Kidney (tissue), 14 donors: ENCODE results near the gene CHMP5. TPM values are rescaled to one million over a fixed set of nuclear protein-coding genes. Genes with fewer than 3 reads are reported as not detected.

Experiments used
- DNase-seq, 5 donors: peaks; one replicate each; pipeline ENCODE4 v3.0.0-alpha.2; 2013 to 2020
- FAIRE-seq: peaks from 2 replicates; lab custom pipeline; 2012; peaks lifted over from hg19 to GRCh38; lab: Jason Lieb, UNC
- H3K27ac ChIP-seq, 2 donors: one replicate each; pipeline ENCODE4 v1.7.0; 2013; ENCODE audit warnings: low read depth in 2 of 2, low read length in 2 of 2, inconsistent platforms in 1 of 2
- H3K27me3 ChIP-seq: one replicate; pipeline ENCODE4 v1.7.1; 2013; ENCODE audit warnings: low read length, inconsistent platforms; ENCODE audit not compliant: control insufficient read depth, insufficient read depth
- H3K36me3 ChIP-seq, 3 donors: one replicate each; pipeline versions ENCODE4 v1.7.0 to v1.7.1; 2013; ENCODE audit warnings: low read length in 3 of 3, control low read depth in 1 of 3, inconsistent platforms in 1 of 3; ENCODE audit not compliant: insufficient read depth in 3 of 3, control insufficient read depth in 2 of 3
- H3K4me1 ChIP-seq, 3 donors: one replicate each; pipeline versions ENCODE4 v1.7.0 to v1.7.1; 2013; ENCODE audit warnings: low read length in 3 of 3, inconsistent platforms in 1 of 3, low read depth in 1 of 3; ENCODE audit not compliant: control insufficient read depth in 2 of 3, insufficient read depth in 2 of 3
- H3K4me3 ChIP-seq, 3 donors: one replicate each; pipeline versions ENCODE4 v1.7.0 to v1.8.1; 2013; ENCODE audit warnings: low read length in 3 of 3, control low read depth in 1 of 3, inconsistent platforms in 1 of 3
- H3K9ac ChIP-seq, 3 donors: one replicate each; pipeline versions ENCODE4 v1.7.0 to v1.7.1; 2013; ENCODE audit warnings: low read length in 3 of 3, control low read depth in 1 of 3, inconsistent platforms in 1 of 3
- H3K9me3 ChIP-seq, 3 donors: one replicate each; pipeline versions ENCODE4 v1.7.0 to v1.7.1; 2013; ENCODE audit warnings: low read length in 3 of 3, control low read depth in 1 of 3, inconsistent platforms in 1 of 3; ENCODE audit not compliant: control insufficient read depth in 2 of 3, insufficient read depth in 1 of 3
- intact Hi-C: fragments of 100-400 bp; cut with DNase I; formaldehyde crosslinking; loops from one replicate; pipeline ENCODE4 v1.11.1; 2022
- polyA plus RNA-seq: library from polyadenylated mRNA; stranded (reverse); fragments of 350-450 nt; fragmentation: Illumina TruSeq; extraction: RNeasy Lipid Tissue Mini Kit (QIAGEN cat#74804); gene quantifications from one replicate; pipeline ENCODE4 v1.2.3, GENCODE V29; 2014; ENCODE audit warnings: low read depth, low replicate concordance; ENCODE audit not compliant: insufficient read depth
- total RNA-seq: library from RNA; stranded (reverse); fragmentation: NEBNext Ultra II Directional; extraction: Animal tissue kit (Norgen Biotek cat#: 25700); gene quantifications from one replicate; pipeline ENCODE4 v1.2.1, GENCODE V29; 2021
- TF ChIP-seq, protein P1 (sequence below): IDR thresholded peaks from 3 replicates; pipeline ENCODE4 v1.5.1; 2012; ENCODE audit warnings: mild to moderate bottlenecking, moderate library complexity, borderline replicate concordance; ENCODE audit not compliant: insufficient read depth; ENCODE audit errors: extremely low read depth
- donor health status: control.
- donor health status: control.
- donor health status: control.
- donor health status: control.
- donor health status: control.
- donor health status: DM: yes; HTN: yes; CAD: no.
- donor health status: Normal renal cell carcinoma (clear cell type).

CHMP5 gene
- total and polyA plus RNA-seq, 2 donors from 2014 or later, result 65.2 to 100 TPM

- Histone ChIP-seq H3K27ac (no peak overlapping the region), H3K4me1 (no peaks in the 10 kb centered on the region), H3K36me3 (peaks cover 24 to 50% (median 46%) of the 10 kb centered on the region in 3 donors), H3K9ac (no peak overlapping the region), H3K4me3 (no peak overlapping the region), H3K27me3 (no peaks in the 10 kb centered on the region), H3K9me3 (no peaks in the 10 kb centered on the region)
- DNase-seq (no peak), FAIRE-seq (no peak)
- intact Hi-C loops, result no loop called here
- TF ChIP-seq, protein P1, sequence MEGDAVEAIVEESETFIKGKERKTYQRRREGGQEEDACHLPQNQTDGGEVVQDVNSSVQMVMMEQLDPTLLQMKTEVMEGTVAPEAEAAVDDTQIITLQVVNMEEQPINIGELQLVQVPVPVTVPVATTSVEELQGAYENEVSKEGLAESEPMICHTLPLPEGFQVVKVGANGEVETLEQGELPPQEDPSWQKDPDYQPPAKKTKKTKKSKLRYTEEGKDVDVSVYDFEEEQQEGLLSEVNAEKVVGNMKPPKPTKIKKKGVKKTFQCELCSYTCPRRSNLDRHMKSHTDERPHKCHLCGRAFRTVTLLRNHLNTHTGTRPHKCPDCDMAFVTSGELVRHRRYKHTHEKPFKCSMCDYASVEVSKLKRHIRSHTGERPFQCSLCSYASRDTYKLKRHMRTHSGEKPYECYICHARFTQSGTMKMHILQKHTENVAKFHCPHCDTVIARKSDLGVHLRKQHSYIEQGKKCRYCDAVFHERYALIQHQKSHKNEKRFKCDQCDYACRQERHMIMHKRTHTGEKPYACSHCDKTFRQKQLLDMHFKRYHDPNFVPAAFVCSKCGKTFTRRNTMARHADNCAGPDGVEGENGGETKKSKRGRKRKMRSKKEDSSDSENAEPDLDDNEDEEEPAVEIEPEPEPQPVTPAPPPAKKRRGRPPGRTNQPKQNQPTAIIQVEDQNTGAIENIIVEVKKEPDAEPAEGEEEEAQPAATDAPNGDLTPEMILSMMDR, result no peak
Measured at GRCh38 chr9:33273266-33273971, 8.6 kb downstream of the CHMP5 start.

DNA sequence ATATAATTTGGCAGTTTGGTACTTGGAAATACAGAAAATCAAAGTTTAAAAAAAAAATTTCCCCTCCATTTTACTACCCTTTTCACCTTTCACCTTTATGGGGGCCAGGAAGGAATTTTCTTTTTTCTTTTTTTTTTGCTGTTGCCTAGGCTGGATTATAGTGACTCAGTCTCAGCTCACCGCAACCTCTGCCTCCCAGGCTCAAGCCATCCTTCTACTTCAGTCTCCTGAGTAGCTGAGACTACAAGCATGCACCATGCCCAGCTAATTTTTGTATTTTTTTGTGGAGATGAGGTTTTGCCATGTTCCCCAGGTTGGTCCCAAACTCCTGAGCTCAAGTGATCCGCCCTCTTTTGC is 9.1 kb downstream of the CHMP5 start:
- FAIRE-seq, result no peak
- peaks cover 22 to 51% (median 48%) of the 10 kb centered on the region in 3 donors for H3K36me3 ChIP-seq
- intact Hi-C loops, result no loop called here

DNA sequence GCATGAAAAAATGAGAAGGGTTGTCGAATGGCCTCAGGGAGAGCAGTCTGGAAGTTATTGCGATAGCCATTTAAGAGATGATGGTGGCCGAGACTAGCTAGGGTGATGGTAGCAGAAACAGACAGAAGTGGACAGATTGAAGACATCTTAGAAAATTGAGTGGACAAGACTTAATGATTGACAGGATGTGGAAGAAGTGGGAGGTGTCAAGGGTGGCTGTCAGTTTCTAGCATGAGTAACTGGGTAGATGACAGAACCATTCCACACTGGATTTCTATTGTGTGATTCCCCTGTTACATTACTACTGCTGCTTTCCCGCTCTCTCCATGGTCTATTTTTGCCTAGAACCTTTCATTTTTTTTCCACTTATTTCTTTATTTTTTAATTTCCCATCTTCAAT is 12.6 kb downstream of the CHMP5 start:
- peaks cover 12 to 57% (median 41%) of the 10 kb centered on the region in 3 donors for H3K36me3 ChIP-seq
- intact Hi-C loops, result no loop called here
- H3K9ac ChIP-seq, result no peak overlapping the region
- no peaks in the 10 kb centered on the region for H3K4me1 ChIP-seq
- H3K4me3 ChIP-seq, result no peak overlapping the region
- TF ChIP-seq, protein P1, result no peak
- no peak for FAIRE-seq
- H3K9me3 ChIP-seq, result no peaks in the 10 kb centered on the region
- H3K27me3 ChIP-seq, result no peaks in the 10 kb centered on the region
- DNase-seq, result no peak
- no peak overlapping the region for H3K27ac ChIP-seq

More for the DNA sequence above, 9.1 kb downstream of the CHMP5 start:
- no peak overlapping the region for H3K4me3 ChIP-seq
- H3K27me3 ChIP-seq, result no peaks in the 10 kb centered on the region
- no peak for DNase-seq
- H3K4me1 ChIP-seq, result no peaks in the 10 kb centered on the region
- H3K9ac ChIP-seq, result no peak overlapping the region
- no peak overlapping the region for H3K27ac ChIP-seq
- H3K9me3 ChIP-seq, result no peaks in the 10 kb centered on the region
- TF ChIP-seq, protein P1, result no peak

GRCh38 chr9:33285502-33285901 is 20.7 kb downstream of the CHMP5 start:
- TF ChIP-seq, protein P1, result no peak
- DNase-seq, result no peak
- no peaks in the 10 kb centered on the region for H3K9me3 ChIP-seq
- H3K4me1 ChIP-seq, result no peaks in the 10 kb centered on the region
- no peak overlapping the region for H3K27ac ChIP-seq
- H3K4me3 ChIP-seq, result no peak overlapping the region
- no peak overlapping the region for H3K9ac ChIP-seq
- intact Hi-C loops, result no loop called here
- no peak for FAIRE-seq
- H3K27me3 ChIP-seq, result no peaks in the 10 kb centered on the region
- peaks cover 0 to 15% (median 10%) of the 10 kb centered on the region in 3 donors for H3K36me3 ChIP-seq
